HCT116 (cell line): ENCODE results near the gene IGDCC3.

Source experiments
- CEBPB ChIP-seq: IDR thresholded peaks from 2 replicates; pipeline ENCODE4 v1.6.1; 2012; ENCODE audit warnings: low read depth
- ELF1 ChIP-seq: IDR thresholded peaks from 2 replicates; pipeline ENCODE4 v1.6.1; 2012; ENCODE audit warnings: low read depth, borderline replicate concordance
- EZH2 ChIP-seq: fragments of 200-600 bp; sonication (generic); IDR thresholded peaks from 2 replicates; pipeline ENCODE4 v1.6.1; 2017; ENCODE audit warnings: antibody characterized with exemption, mixed run types
- EZH2phosphoT487 ChIP-seq: fragments of 200-600 bp; IDR thresholded peaks from 2 replicates; pipeline ENCODE4 v1.6.1; 2018; ENCODE audit warnings: antibody characterized with exemption, borderline replicate concordance
- FOSL1 ChIP-seq: IDR thresholded peaks from 2 replicates; pipeline ENCODE4 v1.6.1; 2012; ENCODE audit warnings: low read depth
- JUND ChIP-seq: IDR thresholded peaks from 2 replicates; pipeline ENCODE4 v1.6.1; 2012
- POLR2A ChIP-seq: IDR thresholded peaks from 2 replicates; pipeline ENCODE4 v1.7.0; 2011; ENCODE audit warnings: borderline replicate concordance; ENCODE audit not compliant: insufficient read depth, insufficient read length; ENCODE audit errors: extremely low read depth
- POLR2AphosphoS5 ChIP-seq: IDR thresholded peaks from 2 replicates; pipeline ENCODE4 v1.6.1; 2011; ENCODE audit warnings: mild to moderate bottlenecking, low read depth, low read length, moderate library complexity
- RAD21 ChIP-seq: IDR thresholded peaks from 2 replicates; pipeline ENCODE4 v1.6.1; 2012; ENCODE audit warnings: low read depth, mild to moderate bottlenecking
- REST ChIP-seq: IDR thresholded peaks from 2 replicates; pipeline ENCODE4 v1.6.1; 2012; ENCODE audit warnings: low read depth
- SP1 ChIP-seq: IDR thresholded peaks from 2 replicates; pipeline ENCODE4 v1.6.1; 2012; ENCODE audit warnings: low read depth
- ZNF274 ChIP-seq: fragments of 200-500 bp; sonication (Bioruptor generic); IDR thresholded peaks from 2 replicates; pipeline ENCODE4 v1.6.1; 2014; ENCODE audit warnings: mild to moderate bottlenecking, low read depth, low read length, inconsistent platforms
- TF ChIP-seq, protein P1 (sequence below), 3 experiments: fragments of 200-600 bp in 1 of 3; sonication (generic) in 1 of 3; IDR thresholded peaks in 2 of 3; conservative IDR thresholded peaks in 1 of 3; 2 replicates each; pipeline ENCODE4 v1.5.1; 2012 to 2017; ENCODE audit warnings: low read depth in 2 of 3, low read length in 2 of 3, antibody characterized with exemption in 1 of 3, borderline replicate concordance in 1 of 3, control low read depth in 1 of 3, mild to moderate bottlenecking in 1 of 3, mixed read lengths in 1 of 3, mixed run types in 1 of 3, moderate library complexity in 1 of 3; ENCODE audit not compliant: insufficient read depth in 1 of 3
- TF ChIP-seq, protein P2 (sequence below): IDR thresholded peaks from 2 replicates; pipeline ENCODE4 v1.6.1; 2012

GRCh38 chr15:65383456-65383855 is 5.7 kb upstream of the IGDCC3 start:
- TF ChIP-seq POLR2A (no peak), JUND (no peak), POLR2AphosphoS5 (no peak), REST (no peak), SP1 (no peak), EZH2phosphoT487 (no peak), CEBPB (no peak), ZNF274 (no peak), EZH2 (no peak), ELF1 (no peak), FOSL1 (no peak), RAD21 (no peak)
- TF ChIP-seq, protein P1, sequence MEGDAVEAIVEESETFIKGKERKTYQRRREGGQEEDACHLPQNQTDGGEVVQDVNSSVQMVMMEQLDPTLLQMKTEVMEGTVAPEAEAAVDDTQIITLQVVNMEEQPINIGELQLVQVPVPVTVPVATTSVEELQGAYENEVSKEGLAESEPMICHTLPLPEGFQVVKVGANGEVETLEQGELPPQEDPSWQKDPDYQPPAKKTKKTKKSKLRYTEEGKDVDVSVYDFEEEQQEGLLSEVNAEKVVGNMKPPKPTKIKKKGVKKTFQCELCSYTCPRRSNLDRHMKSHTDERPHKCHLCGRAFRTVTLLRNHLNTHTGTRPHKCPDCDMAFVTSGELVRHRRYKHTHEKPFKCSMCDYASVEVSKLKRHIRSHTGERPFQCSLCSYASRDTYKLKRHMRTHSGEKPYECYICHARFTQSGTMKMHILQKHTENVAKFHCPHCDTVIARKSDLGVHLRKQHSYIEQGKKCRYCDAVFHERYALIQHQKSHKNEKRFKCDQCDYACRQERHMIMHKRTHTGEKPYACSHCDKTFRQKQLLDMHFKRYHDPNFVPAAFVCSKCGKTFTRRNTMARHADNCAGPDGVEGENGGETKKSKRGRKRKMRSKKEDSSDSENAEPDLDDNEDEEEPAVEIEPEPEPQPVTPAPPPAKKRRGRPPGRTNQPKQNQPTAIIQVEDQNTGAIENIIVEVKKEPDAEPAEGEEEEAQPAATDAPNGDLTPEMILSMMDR (IDR thresholded peaks at IDR 0.05 in 2 of 3, conservative IDR thresholded peaks at IDR 0.05 in 1 of 3; ENCODE audit: borderline replicate concordance in 1 of 3, insufficient read depth in 1 of 3, low read depth in 2 of 3, low read length in 2 of 3) = no peak
- TF ChIP-seq, protein P2, sequence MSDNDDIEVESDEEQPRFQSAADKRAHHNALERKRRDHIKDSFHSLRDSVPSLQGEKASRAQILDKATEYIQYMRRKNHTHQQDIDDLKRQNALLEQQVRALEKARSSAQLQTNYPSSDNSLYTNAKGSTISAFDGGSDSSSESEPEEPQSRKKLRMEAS = no peak
